NCI-H128 (cell line): ENCODE data around the gene CDH22.

ENCODE experiments used
- DNase-seq: peaks from one replicate; lab custom pipeline; 2025; ENCODE audit not compliant: unreplicated experiment; lab: John Stamatoyannopoulos, UW

The CDH22 gene

GRCh38 chr20:46152824-46153586 is 155.3 kb downstream of the CDH22 start:
- DNase-seq: no peak

- no peak for DNase-seq
Observed at GRCh38 chr20:46151936-46152335, 156.4 kb downstream of the CDH22 start.

DNA sequence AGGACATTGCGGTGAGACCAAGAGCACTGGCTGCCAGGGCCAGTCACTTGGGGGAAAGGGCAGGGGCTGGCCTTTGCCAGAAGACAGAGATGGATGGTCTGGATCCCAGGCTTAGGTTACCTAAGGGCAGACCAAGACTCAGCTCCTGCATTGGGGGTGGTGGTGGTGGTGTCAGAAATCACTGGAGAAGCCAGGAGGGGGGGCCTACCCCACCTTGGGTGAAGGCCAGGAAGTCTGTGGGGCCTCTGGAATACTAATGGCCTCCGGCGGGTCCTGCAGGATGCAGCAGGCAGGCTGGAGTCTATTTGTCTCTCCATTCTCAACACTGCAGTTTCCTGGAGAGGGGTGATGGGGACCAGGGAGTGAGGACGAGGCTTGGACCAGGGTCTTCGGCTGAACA is 157.4 kb downstream of the CDH22 start:
- DNase-seq: no peak

GRCh38 chr20:46148313-46149208 is 159.7 kb downstream of the CDH22 start:
- no peak for DNase-seq

- no peak for DNase-seq
Observed at GRCh38 chr20:46145713-46146112, 162.6 kb downstream of the CDH22 start.

GRCh38 chr20:46144432-46145025 is 163.8 kb downstream of the CDH22 start:
- no peak for DNase-seq

DNA sequence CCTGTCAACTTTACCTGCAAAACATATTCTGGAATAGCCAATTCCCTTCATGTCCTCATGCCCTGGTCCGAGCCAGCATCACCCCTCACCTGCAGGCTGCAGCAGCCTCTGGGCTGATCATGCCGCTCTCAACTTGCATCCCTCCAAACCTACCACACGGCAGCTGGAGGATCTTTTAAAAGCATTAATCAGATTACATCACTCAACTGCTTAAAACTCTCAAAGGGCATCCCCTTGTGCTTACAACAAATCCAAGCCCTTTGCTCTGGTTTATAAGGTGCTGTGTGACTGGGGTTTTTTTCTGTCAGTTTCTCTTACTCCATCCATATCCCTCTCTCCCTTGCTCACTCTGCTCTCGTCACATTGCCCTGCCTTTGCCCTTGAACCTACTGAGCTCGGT is 166.2 kb downstream of the CDH22 start:
- DNase-seq: no peak

GRCh38 chr20:46139908-46140482 is 168.3 kb downstream of the CDH22 start:
- DNase-seq: peak; percentile 53

DNA sequence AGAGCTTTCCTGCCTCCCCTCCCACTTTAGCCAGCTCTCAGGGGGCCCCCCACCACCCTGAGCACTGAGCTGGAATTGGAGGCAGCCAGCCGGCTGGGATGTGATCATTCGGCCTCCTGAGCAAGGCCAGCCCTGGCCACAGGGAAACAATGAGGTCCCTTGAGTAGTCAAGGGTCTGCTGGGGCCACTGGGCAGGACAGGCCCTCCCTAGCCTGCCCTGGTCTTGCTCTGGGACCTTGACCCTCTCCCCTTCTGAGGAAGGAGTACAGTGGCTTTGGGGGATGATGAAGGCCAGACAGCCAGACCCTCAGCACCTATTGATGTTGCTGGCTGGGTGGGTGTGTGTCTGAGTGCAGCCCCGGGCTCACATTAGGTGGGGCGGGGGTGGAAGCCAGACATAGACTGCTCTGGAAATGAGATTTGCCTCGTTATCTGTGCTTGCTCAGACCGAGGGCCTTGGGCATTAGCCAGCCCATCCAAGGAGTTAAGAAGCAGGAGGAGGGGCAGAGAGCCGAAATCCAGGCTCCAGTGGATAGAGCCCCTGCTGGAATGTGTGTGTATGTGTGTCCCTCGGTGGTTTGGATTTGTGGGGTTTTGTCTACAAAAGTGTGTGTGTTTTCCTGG is 168.9 kb downstream of the CDH22 start:
- no peak for DNase-seq

- no peak for DNase-seq
Observed at GRCh38 chr20:46137816-46138215, 170.5 kb downstream of the CDH22 start.

DNA sequence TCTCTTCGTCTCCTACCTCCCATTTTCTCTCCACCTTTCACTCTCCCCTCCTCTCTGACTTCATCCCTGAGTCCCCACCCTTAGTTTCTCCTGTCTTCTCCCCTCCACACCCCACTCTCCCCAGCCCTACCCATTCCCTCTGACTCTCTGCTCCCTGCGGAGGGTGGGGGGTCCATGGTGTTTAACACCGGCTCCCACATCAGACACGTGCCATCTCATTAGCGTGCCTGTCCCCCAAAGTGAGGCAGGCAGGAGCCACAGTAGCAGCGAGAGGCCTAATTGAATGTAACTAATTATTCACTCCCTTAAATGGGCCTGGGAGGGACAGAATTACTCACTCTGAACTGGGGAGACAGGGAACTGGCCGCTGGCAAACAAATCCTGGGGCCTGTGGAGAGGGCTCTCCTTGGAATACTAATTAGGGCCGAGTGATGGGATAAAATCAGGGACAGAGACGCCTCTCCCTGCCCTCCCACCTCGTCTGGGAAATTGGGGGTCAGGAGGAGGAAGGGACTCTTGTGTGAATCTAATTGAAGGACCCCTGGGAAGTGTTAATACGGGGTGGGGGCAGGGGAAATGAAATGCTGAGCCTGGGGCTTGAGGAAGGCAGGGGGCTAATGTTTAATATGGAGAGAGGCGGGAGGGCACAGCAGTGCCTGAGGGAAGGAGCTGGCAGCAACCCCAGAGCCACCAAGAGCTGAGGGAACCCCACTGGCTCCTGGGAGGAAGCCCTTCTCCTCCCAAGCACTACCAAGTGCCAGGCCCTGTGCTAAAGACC is 172.3 kb downstream of the CDH22 start:
- DNase-seq: no peak

GRCh38 chr20:46134716-46135115 is 173.6 kb downstream of the CDH22 start:
- no peak for DNase-seq

DNA sequence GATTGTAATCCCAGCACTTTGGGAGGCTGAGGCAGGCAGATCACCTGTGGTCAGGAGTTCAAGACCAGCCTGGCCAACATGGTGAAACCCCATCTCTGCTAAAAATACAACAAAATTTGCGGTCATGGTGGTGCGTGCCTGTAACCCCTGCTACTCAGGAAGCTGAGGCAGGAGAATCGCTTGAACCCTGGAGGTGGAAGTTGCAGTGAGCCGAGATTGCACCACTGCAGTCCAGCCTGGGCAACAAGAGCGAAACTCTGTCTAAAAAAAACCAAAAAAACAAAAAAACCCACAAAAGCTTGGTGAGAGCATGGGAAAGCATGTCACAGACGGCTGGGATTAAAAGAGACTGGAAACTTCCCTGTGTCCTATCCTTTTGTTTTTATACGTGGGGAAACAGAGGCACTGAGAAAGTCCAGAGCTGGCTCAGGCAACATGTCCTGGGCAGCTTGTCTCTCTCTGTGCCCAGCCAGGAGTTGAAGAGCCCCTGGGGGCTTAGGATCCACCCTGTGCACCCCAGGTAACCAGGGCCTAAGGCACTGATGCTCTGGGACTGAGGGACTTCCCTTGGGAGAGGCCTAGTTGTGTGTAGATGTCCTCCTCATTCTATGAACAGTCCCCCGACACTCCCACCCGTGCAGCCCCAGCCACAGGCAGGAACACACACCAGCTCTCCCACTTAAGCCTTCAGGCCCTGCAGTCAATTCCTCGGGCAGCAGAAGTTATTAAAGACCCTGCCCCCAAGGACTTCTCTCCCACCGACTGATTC is 174.2 kb downstream of the CDH22 start:
- DNase-seq: no peak

DNA sequence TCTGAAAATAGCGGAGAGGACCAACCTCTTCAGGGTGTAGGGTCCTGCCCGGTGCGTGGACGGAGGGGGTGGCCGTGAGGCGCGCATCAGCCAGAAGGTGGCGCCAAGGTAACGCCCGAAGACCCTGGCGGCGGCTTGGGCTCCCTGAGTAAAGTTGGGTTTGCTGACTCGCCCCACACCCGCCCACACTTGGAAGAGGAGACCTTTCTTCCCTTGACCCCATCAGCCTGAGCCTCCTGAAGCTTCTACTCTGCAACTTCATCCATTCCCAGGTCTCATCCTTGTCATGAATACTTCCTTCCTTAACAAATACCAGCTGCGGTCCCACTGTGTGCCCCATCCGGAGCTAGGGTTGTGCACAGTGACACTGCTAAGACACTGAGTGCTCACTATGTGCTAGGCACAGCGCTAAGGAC is 175.6 kb downstream of the CDH22 start:
- DNase-seq: peak; percentile 70

GRCh38 chr20:46131396-46131795 is 176.9 kb downstream of the CDH22 start:
- no peak for DNase-seq

DNA sequence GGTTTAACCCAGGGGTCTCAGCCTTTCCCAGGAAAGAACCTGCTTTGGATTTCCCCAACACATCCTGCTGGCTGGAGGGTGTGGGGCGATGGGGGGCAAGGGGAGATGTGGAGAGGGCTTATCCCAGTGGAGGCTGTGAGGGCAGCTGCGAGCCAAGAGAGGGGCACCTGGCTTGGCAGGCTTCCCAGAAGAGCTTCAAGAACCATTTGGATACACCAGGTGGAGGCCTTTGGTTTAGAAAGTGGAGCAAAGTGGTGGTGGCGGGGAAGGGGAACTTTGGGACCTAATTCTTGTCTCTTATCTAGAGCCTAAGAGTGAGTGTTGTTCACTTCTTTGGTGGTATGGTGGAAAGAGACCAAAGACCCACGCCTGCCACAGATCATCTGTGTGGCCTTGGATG is 177.8 kb downstream of the CDH22 start:
- peak; percentile 75 for DNase-seq

DNA sequence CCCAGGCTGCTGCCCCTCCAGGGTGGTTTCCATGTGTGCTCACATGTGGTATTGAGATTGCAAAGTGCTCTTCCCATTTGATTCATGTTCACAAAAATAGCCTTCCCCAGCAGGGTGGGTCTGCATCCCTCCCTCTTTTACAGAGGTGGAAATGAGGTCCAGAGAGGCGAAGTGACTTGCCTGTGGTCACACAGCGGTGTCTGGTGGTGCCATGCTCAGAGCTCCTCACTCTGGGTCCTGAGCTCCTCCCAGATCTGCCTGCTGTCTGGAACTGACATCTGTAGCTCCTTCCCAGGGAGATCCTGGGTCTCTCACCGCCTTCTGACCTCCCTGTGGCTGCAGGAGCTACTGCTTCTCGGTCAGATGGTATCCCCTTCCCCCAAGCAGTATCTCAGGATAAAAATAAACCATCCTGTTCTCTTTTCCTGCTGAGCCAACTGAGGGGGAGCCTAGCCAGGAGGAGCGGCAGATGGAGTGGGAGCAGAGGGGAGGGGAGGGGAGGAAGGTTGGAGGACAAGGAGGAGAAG is 178.3 kb downstream of the CDH22 start:
- no peak for DNase-seq

GRCh38 chr20:46128310-46129151 is 179.8 kb downstream of the CDH22 start:
- peak; percentile 34 for DNase-seq
